Neural crest cell (in vitro differentiated cells): ENCODE measurements around the gene SORCS2. TPM values are rescaled to one million over a fixed set of nuclear protein-coding genes. Genes with fewer than 3 reads are reported as not detected.

ENCODE experiments used
- DNase-seq: peaks from one replicate; pipeline ENCODE4 v3.0.0; 2021; ENCODE audit warnings: low read depth, mixed read lengths, low spot score
- H3K27ac Mint-ChIP-seq: one replicate; pipeline ENCODE4 v1.8.0; 2021; ENCODE audit warnings: mild to moderate bottlenecking, mixed read lengths; ENCODE audit not compliant: unreplicated experiment
- H3K27me3 Mint-ChIP-seq: 2 replicates; pipeline ENCODE4 v1.8.0; 2021; ENCODE audit warnings: low read depth, mild to moderate bottlenecking, mixed read lengths
- H3K36me3 Mint-ChIP-seq: 2 replicates; pipeline ENCODE4 v1.8.0; 2021; ENCODE audit warnings: low read depth, mild to moderate bottlenecking, mixed read lengths
- H3K4me1 Mint-ChIP-seq: 2 replicates; pipeline ENCODE4 v1.8.0; 2021; ENCODE audit warnings: mixed read lengths
- H3K4me3 Mint-ChIP-seq: one replicate; pipeline ENCODE4 v1.8.0; 2021; ENCODE audit warnings: mild to moderate bottlenecking, mixed read lengths
- H3K9me3 Mint-ChIP-seq: 2 replicates; pipeline ENCODE4 v1.8.0; 2021; ENCODE audit warnings: mixed read lengths
- total RNA-seq: library from RNA; stranded (reverse); gene quantifications from 2 replicates; pipeline ENCODE4 v1.2.1, GENCODE V29; 2021
- TF ChIP-seq, protein P1 (sequence below): fragments of 200-600 bp; sonication (generic); conservative IDR thresholded peaks from 2 replicates; pipeline ENCODE4 v1.5.0; 2021; ENCODE audit warnings: antibody characterized with exemption, mild to moderate bottlenecking

The SORCS2 gene
- total RNA-seq, 1 donor from 2014 or later, result 1.1 TPM

DNA sequence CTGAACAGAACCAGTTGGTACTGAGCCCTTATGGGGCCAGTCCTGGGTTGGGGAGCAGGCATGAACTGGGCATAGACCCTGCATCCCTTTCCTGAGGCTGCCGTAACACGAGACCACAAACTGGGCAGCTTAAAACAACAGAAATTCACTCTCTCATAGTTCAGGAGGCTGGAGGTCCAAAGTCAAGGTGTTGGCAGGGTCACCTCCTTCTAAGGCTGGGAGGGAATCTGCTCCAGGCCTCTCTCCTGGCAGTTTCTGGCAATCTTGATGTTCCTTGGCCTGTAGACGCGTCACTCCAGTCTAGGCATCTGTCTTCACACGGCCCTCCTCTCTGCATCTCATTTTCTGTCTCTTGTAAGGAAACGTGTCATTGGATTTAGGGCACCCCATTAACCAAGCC, 19.8 kb upstream of the SORCS2 start:
- Mint-ChIP-seq H3K27me3 (no peaks in the 10 kb centered on the region), H3K36me3 (no peaks in the 10 kb centered on the region), H3K4me3 (no peak overlapping the region), H3K4me1 (peaks cover 9% of the 10 kb centered on the region), H3K9me3 (no peaks in the 10 kb centered on the region), H3K27ac (no peak overlapping the region)
- DNase-seq, result no peak
- TF ChIP-seq, protein P1, sequence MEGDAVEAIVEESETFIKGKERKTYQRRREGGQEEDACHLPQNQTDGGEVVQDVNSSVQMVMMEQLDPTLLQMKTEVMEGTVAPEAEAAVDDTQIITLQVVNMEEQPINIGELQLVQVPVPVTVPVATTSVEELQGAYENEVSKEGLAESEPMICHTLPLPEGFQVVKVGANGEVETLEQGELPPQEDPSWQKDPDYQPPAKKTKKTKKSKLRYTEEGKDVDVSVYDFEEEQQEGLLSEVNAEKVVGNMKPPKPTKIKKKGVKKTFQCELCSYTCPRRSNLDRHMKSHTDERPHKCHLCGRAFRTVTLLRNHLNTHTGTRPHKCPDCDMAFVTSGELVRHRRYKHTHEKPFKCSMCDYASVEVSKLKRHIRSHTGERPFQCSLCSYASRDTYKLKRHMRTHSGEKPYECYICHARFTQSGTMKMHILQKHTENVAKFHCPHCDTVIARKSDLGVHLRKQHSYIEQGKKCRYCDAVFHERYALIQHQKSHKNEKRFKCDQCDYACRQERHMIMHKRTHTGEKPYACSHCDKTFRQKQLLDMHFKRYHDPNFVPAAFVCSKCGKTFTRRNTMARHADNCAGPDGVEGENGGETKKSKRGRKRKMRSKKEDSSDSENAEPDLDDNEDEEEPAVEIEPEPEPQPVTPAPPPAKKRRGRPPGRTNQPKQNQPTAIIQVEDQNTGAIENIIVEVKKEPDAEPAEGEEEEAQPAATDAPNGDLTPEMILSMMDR, result no peak

DNA sequence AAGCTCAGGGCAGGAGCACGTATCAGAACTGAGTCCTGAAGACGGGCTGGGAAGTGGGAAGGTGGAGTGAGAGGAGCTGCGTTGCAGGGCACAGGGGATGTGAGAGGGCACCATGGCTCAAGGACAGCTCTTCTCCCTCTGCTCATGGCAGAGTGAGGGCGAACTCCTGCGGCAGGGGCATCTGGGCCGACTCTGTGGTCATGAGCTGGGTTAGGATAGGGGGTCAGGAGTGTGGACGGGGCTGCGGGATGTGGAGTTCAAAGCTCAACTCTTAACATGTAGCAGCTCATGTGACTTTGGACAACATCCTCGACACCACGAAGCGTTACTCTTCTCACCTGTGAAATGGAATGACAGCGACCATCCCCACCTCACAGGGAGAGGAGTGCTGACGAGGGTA, 19.4 kb upstream of the SORCS2 start:
- no peak for DNase-seq
- no peaks in the 10 kb centered on the region for H3K9me3 Mint-ChIP-seq
- peaks cover 9% of the 10 kb centered on the region for H3K4me1 Mint-ChIP-seq
- H3K27me3 Mint-ChIP-seq, result no peaks in the 10 kb centered on the region
- no peak overlapping the region for H3K4me3 Mint-ChIP-seq
- no peak overlapping the region for H3K27ac Mint-ChIP-seq
- H3K36me3 Mint-ChIP-seq, result no peaks in the 10 kb centered on the region
- TF ChIP-seq, protein P1, result no peak

DNA sequence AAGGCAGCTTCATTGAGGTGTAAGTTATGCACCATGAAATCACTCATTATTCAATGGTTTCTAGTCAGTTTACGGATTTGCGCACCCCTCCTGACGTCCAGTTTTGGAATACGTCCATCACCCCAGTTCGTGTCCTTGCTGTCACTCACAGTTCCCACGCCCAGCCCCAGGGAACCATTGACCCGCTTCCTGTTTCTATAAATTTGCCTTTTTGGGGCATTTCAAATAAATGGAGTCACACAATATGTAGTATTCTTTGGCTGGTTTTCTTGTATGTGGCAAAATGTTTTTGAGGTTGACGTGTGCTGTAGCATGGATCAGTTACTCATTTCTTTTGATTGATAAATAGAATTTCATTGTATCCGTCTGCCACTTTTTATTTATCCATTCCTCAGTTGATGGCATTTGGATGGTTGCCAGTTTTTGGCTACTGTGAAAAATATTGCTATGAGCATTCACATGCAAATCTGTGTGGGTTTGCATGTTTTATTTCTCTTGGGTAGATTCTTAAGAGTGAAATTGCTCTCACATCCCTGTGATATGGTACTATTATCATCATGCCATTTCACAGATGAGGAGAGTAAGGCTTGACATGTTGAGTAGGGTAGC, 18.4 kb upstream of the SORCS2 start:
- H3K9me3 Mint-ChIP-seq, result no peaks in the 10 kb centered on the region
- H3K4me3 Mint-ChIP-seq, result no peak overlapping the region
- H3K36me3 Mint-ChIP-seq, result no peaks in the 10 kb centered on the region
- no peaks in the 10 kb centered on the region for H3K27me3 Mint-ChIP-seq
- H3K27ac Mint-ChIP-seq, result no peak overlapping the region
- H3K4me1 Mint-ChIP-seq, result peaks cover 8% of the 10 kb centered on the region
- TF ChIP-seq, protein P1, result no peak
- no peak for DNase-seq

DNA sequence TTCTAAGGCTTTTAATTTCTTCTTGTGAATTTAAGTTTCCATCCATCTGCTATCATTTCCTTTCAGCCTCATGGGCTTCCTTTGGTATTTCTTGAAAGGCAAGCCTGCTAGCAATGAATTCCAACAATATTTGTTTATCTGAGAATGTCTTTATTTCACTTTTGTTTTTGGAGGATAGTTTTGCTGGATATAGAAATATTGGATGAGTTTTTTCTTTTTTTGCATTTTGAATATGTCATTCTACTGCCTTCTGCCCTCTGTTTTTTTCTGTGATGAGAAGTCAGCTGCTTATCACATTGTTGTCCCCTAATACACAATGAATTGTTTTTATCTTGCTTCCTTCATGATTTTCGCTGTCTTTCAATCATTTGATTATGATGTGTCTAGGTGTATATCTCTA, 13.2 kb upstream of the SORCS2 start:
- DNase-seq, result no peak
- no peak overlapping the region for H3K4me3 Mint-ChIP-seq
- no peak overlapping the region for H3K27ac Mint-ChIP-seq
- TF ChIP-seq, protein P1, result no peak
- peaks cover 3% of the 10 kb centered on the region for H3K36me3 Mint-ChIP-seq
- H3K27me3 Mint-ChIP-seq, result no peaks in the 10 kb centered on the region
- H3K4me1 Mint-ChIP-seq, result no peaks in the 10 kb centered on the region
- peaks cover 8% of the 10 kb centered on the region for H3K9me3 Mint-ChIP-seq

DNA sequence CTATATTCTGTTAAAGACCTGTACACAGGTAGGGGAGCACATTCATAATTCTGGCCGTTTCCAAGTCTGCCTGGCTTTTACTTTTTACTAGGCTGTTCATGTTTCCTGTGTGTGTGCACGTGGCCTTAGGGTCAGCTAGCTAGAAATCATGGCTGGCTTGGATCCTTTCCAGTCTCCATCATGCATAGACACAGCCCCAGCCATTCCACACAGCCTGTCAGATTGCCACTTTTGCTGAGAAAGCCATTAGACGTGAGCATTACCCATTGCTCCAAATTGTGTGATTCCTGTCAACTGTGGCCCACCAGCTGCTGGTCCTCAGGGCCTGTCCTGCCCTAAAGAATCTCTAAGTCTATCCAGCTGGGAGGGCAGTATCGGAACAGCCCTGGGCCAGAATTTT, 11.4 kb upstream of the SORCS2 start:
- Mint-ChIP-seq H3K4me3 (no peak overlapping the region), H3K9me3 (peaks cover 8% of the 10 kb centered on the region), H3K36me3 (peaks cover 3% of the 10 kb centered on the region), H3K27me3 (no peaks in the 10 kb centered on the region), H3K4me1 (no peaks in the 10 kb centered on the region), H3K27ac (no peak overlapping the region)
- DNase-seq, result no peak
- TF ChIP-seq, protein P1, result no peak

DNA sequence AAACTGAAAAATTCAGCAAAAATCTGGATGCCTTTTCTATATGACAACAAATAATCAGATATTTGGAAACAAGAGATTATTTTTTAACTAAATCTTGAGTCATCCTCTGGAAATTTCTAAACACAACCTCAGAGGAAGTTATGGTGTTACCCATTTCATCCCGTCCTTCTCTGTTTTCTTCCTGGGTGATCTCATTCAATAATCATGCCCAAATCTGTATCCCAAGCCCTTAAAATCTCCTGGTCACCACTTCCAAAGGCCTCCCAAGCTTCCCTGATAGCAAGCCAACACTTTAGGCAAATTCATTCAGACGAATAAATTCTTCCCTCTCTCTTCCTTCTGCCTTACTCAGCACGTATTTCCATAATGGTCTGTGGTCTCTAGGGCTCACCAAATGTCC, 9.7 kb upstream of the SORCS2 start:
- H3K4me1 Mint-ChIP-seq, result no peaks in the 10 kb centered on the region
- H3K4me3 Mint-ChIP-seq, result no peak overlapping the region
- peaks cover 8% of the 10 kb centered on the region for H3K9me3 Mint-ChIP-seq
- H3K27me3 Mint-ChIP-seq, result peaks cover 9% of the 10 kb centered on the region
- no peak for DNase-seq
- H3K36me3 Mint-ChIP-seq, result peaks cover 3% of the 10 kb centered on the region
- TF ChIP-seq, protein P1, result no peak
- no peak overlapping the region for H3K27ac Mint-ChIP-seq
